CD14-positive monocyte (primary cell): ENCODE measurements around the gene WHRN. TPM values are rescaled to one million over a fixed set of nuclear protein-coding genes. Genes with fewer than 3 reads are reported as not detected.

Experiments
- DNase-seq, 3 donors: peaks; one replicate each; pipeline ENCODE4 v3.0.0-alpha.2; 2011 to 2022
- H2AFZ ChIP-seq: 2 replicates; pipeline ENCODE4 v1.6.0; 2012; ENCODE audit warnings: mild to moderate bottlenecking, low read depth, low read length, inconsistent platforms; ENCODE audit not compliant: insufficient read depth, poor library complexity, severe bottlenecking
- H3K27ac ChIP-seq, 2 donors: 1 replicate in 1 of 2; 2 replicates in 1 of 2; pipeline ENCODE4 v1.5.1; 2012 to 2013; ENCODE audit warnings: low read length in 2 of 2, control low read depth in 1 of 2, inconsistent platforms in 1 of 2, low read depth in 1 of 2, mild to moderate bottlenecking in 1 of 2
- H3K27me3 ChIP-seq, 2 donors: one replicate each; pipeline versions ENCODE4 v1.6.0 to v1.6.1; 2011 to 2013; ENCODE audit warnings: low read length in 2 of 2; ENCODE audit not compliant: control insufficient read depth in 2 of 2, insufficient read depth in 2 of 2
- H3K36me3 ChIP-seq, 2 donors: replicated peaks in 1 of 2; 1 replicate in 1 of 2; 2 replicates in 1 of 2; pipeline versions ENCODE4 v1.5.1 to v1.6.1; 2012 to 2013; ENCODE audit warnings: low read length in 2 of 2, control low read depth in 1 of 2, inconsistent platforms in 1 of 2, mild to moderate bottlenecking in 1 of 2; ENCODE audit not compliant: insufficient read depth in 2 of 2, control insufficient read depth in 1 of 2
- H3K4me1 ChIP-seq, 2 donors: 1 replicate in 1 of 2; 2 replicates in 1 of 2; pipeline versions ENCODE4 v1.5.1 to v1.6.1; 2012 to 2013; ENCODE audit warnings: low read length in 2 of 2, control low read depth in 1 of 2, inconsistent platforms in 1 of 2, mild to moderate bottlenecking in 1 of 2, moderate library complexity in 1 of 2; ENCODE audit not compliant: insufficient read depth in 2 of 2, control insufficient read depth in 1 of 2
- H3K4me2 ChIP-seq: replicated peaks from 2 replicates; pipeline ENCODE3; 2012; ENCODE audit warnings: low read length, moderate library complexity, mild to moderate bottlenecking; ENCODE audit not compliant: poor library complexity, severe bottlenecking; ENCODE audit errors: extremely low read depth
- H3K4me3 ChIP-seq, 3 experiments: fragments of 200-600 bp in 1 of 3; sonication (generic) in 1 of 3; replicated peaks in 1 of 3; 1 replicate in 2 of 3; 2 replicates in 1 of 3; pipeline ENCODE4 v1.5.1; 2011 to 2013; ENCODE audit warnings: low read length in 3 of 3, mild to moderate bottlenecking in 3 of 3, control low read depth in 2 of 3, low read depth in 2 of 3, inconsistent platforms in 1 of 3, moderate library complexity in 1 of 3
- H3K79me2 ChIP-seq: 2 replicates; pipeline ENCODE4 v1.6.0; 2012; ENCODE audit warnings: mild to moderate bottlenecking, control low read depth, inconsistent platforms, low read length, moderate library complexity; ENCODE audit not compliant: insufficient read depth
- H3K9ac ChIP-seq: 2 replicates; pipeline ENCODE4 v1.6.0; 2017; ENCODE audit warnings: low read length, mild to moderate bottlenecking; ENCODE audit not compliant: insufficient read depth, poor library complexity, severe bottlenecking
- H3K9me3 ChIP-seq, 2 donors: replicated peaks in 1 of 2; 1 replicate in 1 of 2; 2 replicates in 1 of 2; pipeline versions ENCODE4 v1.5.1 to v1.6.1; 2012 to 2013; ENCODE audit warnings: low read length in 2 of 2, control low read depth in 1 of 2; ENCODE audit not compliant: control insufficient read depth in 1 of 2, insufficient read depth in 1 of 2
- H4K20me1 ChIP-seq: 2 replicates; pipeline ENCODE4 v1.6.0; 2012; ENCODE audit warnings: mild to moderate bottlenecking, low read length, control low read depth, moderate library complexity; ENCODE audit not compliant: insufficient read depth
- H3K27ac Mint-ChIP-seq, 7 donors: one replicate each; pipeline ENCODE4 v1.8.0; 2020; ENCODE audit warnings: mild to moderate bottlenecking in 7 of 7, mixed read lengths in 7 of 7, moderate library complexity in 6 of 7, inconsistent platforms in 2 of 7
- H3K27me3 Mint-ChIP-seq, 3 donors: one replicate each; pipeline ENCODE4 v1.8.0; 2021 to 2022; ENCODE audit warnings: low read depth in 3 of 3, mild to moderate bottlenecking in 3 of 3, mixed read lengths in 3 of 3, moderate library complexity in 3 of 3, inconsistent platforms in 1 of 3
- H3K36me3 Mint-ChIP-seq, 2 donors: one replicate each; pipeline ENCODE4 v1.8.0; 2020; ENCODE audit warnings: mixed read lengths in 2 of 2, inconsistent platforms in 1 of 2, mild to moderate bottlenecking in 1 of 2
- H3K4me1 Mint-ChIP-seq: one replicate; pipeline ENCODE4 v1.8.0; 2020; ENCODE audit warnings: mild to moderate bottlenecking, mixed read lengths
- H3K4me3 Mint-ChIP-seq, 2 donors: one replicate each; pipeline ENCODE4 v1.8.0; 2020; ENCODE audit warnings: mild to moderate bottlenecking in 2 of 2, mixed read lengths in 2 of 2, moderate library complexity in 1 of 2
- H3K9me3 Mint-ChIP-seq, 7 donors: one replicate each; pipeline ENCODE4 v1.8.0; 2020 to 2022; ENCODE audit warnings: mixed read lengths in 7 of 7, mild to moderate bottlenecking in 6 of 7, moderate library complexity in 6 of 7, inconsistent platforms in 2 of 7
- CTCF ChIP-seq: fragments of 200-600 bp; IDR thresholded peaks from one replicate; pipeline ENCODE4 v1.8.0; 2022; ENCODE audit warnings: antibody characterized with exemption, mild to moderate bottlenecking
- WGBS: methylation state at CpG from one replicate; pipeline ENCODE4 v1.1.5; 2013; ENCODE audit warnings: missing lambda C conversion rate; ENCODE audit not compliant: insufficient coverage; 5-methylcytosine and 5-hydroxymethylcytosine counted together
- intact Hi-C, 2 donors: fragments of 100-400 bp; cut with micrococcal nuclease; formaldehyde crosslinking; loops; one replicate each; pipeline versions ENCODE4 v1.15.0 to v1.15.1; 2023
- polyA plus RNA-seq, 3 donors: library from polyadenylated mRNA; depleted of rRNA in 1 of 3; unstranded in 2 of 3; stranded (reverse) in 1 of 3; fragments of 300-500 nt in 2 of 3; fragments of >200 nt in 1 of 3; fragmentation: Illumina TruSeq in 2 of 3; gene quantifications; 1 replicate in 2 of 3; 2 replicates in 1 of 3; pipeline ENCODE4 v1.2.3, GENCODE V29; 2012 to 2021

WHRN gene
- polyA plus RNA-seq, 3 donors, result 0.13 to 0.59 (median 0.30) TPM

GRCh38 chr9:114469091-114469853, 36.0 kb downstream of the WHRN start:
- peaks cover 0 to 4% (median 0%) of the 10 kb centered on the region in 3 donors for H3K27me3 Mint-ChIP-seq
- H2AFZ ChIP-seq, result no peak overlapping the region
- H3K36me3 ChIP-seq, result no peaks in the 10 kb centered on the region
- no peaks in the 10 kb centered on the region for H3K79me2 ChIP-seq
- no peaks in the 10 kb centered on the region for H4K20me1 ChIP-seq
- TF ChIP-seq CTCF, result no peak
- H3K27ac Mint-ChIP-seq, result no peak overlapping the region
- 97% methylated on average over 10 of the region's 16 CpGs for WGBS
- no peak overlapping the region for H3K9ac ChIP-seq
- no peak overlapping the region for H3K4me3 Mint-ChIP-seq
- peaks cover 0 to 8% (median 3%) of the 10 kb centered on the region in 7 donors for H3K9me3 Mint-ChIP-seq
- H3K9me3 ChIP-seq, result no peaks in the 10 kb centered on the region
- H3K4me3 ChIP-seq, result no peak overlapping the region
- no peaks in the 10 kb centered on the region for H3K4me1 ChIP-seq
- no peak overlapping the region for H3K4me2 ChIP-seq
- no peak overlapping the region for H3K27ac ChIP-seq
- no peaks in the 10 kb centered on the region for H3K27me3 ChIP-seq
- H3K4me1 Mint-ChIP-seq, result peaks cover 3% of the 10 kb centered on the region
- no peak for DNase-seq
- intact Hi-C loops, result no loop called here
- no peaks in the 10 kb centered on the region for H3K36me3 Mint-ChIP-seq

GRCh38 chr9:114467910-114468309, 37.4 kb downstream of the WHRN start:
- DNase-seq, result no peak
- TF ChIP-seq CTCF, result no peak
- Histone ChIP-seq H3K9ac (no peak overlapping the region), H3K36me3 (no peaks in the 10 kb centered on the region), H3K79me2 (no peaks in the 10 kb centered on the region), H2AFZ (no peak overlapping the region), H3K27me3 (no peaks in the 10 kb centered on the region), H3K9me3 (no peaks in the 10 kb centered on the region), H3K27ac (no peak overlapping the region), H3K4me3 (no peak overlapping the region), H4K20me1 (no peaks in the 10 kb centered on the region), H3K4me2 (no peak overlapping the region), H3K4me1 (no peaks in the 10 kb centered on the region)
- H3K9me3 Mint-ChIP-seq, result peaks cover 0 to 10% (median 3%) of the 10 kb centered on the region in 7 donors
- H3K4me3 Mint-ChIP-seq, result no peak overlapping the region
- no peak overlapping the region for H3K27ac Mint-ChIP-seq
- WGBS, result 100% methylated on average over 2 of the region's 2 CpGs
- peaks cover 0 to 4% (median 1%) of the 10 kb centered on the region in 3 donors for H3K27me3 Mint-ChIP-seq
- intact Hi-C loops, result no loop called here
- H3K4me1 Mint-ChIP-seq, result peaks cover 3% of the 10 kb centered on the region
- no peaks in the 10 kb centered on the region for H3K36me3 Mint-ChIP-seq
